Hypothalamus (tissue), 51 donors: ENCODE data around the gene ADIRF.
"Not testable (repeated sequence)": the region's sequence is repeated elsewhere in the genome, so short reads cannot be mapped to it uniquely, and the experiment has no call there.

ENCODE experiments used
- DNase-seq, 51 donors: peaks; one replicate each; lab custom pipeline; 2025; lab: John Stamatoyannopoulos, UW

The ADIRF gene

DNA sequence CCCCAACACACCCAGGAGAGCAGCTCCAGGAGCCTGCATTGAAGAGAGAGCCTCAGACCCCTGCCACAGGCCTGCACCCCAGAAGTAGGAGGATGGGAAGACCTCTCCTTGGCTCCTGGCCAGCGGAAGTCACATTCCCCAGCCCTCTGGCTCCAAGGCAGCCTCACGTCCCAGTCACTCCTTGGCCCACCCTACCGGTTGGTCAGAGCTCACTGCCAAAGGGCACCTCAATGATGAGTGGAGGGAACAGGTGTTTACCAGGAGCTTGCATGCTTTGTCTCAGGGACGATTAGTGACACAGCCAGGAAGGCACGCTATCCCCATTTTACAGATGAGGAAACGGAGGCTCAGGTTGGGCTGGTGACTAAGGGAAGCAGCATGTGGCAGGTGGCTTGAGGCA, 50.8 kb downstream of the ADIRF start:
- DNase-seq: not testable (repeated sequence)

DNA sequence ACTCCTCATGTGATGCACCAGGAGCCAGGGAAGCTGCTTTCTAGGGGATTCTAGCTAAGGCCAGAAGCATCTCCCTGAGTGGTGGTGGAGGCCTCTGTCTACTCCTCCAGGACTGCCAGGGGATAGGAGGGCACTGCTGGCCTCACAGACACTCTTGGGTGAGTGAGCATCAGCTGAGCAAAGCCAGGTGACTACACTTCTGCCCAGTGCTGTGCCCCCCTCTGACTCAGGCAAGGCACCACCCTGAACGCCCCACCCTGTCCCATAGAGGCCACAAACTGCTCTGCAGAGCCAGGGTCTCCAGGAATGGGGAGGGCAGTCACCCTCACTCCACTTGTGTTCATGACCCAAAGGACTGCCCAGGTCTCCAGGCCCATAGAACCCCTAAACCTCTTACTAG, 51.2 kb downstream of the ADIRF start:
- DNase-seq: not testable (repeated sequence)

DNA sequence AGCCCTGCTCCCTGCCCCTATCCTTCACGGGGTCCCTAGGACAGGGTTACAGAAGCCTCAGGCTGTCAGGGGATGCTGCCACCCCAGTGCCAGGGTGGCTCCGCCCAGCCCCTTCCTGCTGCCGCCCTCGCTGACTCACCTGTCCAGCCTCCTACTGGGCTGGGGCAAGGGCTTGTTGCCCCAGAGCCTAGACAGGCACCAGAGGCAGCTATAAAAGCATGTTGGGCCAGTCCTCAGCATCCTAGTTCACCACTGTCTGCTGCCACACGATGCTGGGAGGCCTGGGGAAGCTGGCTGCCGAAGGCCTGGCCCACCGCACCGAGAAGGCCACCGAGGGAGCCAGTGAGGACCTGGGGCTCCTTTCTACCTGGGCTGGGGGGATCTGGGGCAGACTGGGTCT, 51.8 kb downstream of the ADIRF start, which contains the start of gene FAM25A:
Gene FAM25A (plus strand): TSS at position 239 of the 400 bp plus-strand sequence. CDS start 31 bp downstream, at position 270.
- not testable (repeated sequence) for DNase-seq
